ENCODE data around the gene DYRK1A.
A peak's percentile ranks its signal among the peaks of the same experiment; 100 is the strongest.

The DYRK1A gene

DNA sequence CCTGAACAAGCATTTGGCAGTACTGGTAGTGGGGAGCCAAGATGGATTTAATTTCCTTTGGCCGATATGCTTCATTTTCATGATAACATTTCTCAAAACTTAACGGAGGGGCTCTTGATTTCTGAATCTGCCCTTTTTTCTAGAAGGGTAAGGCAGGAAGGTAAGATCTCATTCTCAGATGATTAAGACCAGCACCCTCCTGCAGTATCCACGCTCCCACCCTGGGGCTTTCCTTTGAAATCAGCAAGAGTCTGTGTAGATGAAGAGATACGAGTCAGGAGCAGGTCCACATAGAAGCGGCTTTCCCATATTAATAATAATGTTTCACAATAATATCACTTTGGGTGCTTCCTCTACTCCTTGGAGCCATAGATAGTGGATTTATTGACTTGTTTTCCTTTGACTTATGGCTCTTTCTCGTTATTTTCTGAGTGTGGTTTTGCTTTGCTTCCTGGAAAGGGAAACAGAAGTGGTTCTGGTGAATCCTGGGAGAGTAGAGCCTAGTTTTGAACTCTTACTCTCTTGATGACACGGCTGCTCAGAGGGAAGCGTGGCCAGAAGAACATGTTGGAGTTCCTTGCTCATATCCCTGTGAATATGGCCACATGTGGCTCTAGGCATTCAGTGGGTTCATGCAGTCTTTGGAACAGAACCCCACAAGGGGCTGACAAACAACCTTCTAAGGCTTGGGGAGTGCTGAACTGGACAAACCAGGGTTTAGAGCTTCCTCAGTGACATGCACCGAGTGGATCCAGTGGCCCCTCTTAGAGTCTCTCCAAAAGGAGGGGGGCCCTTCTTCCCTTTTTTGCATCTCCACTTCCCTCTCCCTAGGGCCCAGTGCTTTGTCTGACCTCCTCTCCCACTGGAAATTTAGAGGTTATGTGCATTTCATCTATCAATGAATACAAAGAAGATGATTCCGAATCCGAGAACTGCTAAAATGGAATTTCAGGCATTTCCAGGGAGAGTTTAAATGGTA lies 195.7 kb downstream of the DYRK1A start:
- no peak overlapping the region for H3K27ac ChIP-seq (ENCODE audit: low read length)
- no peak overlapping the region for H3K9ac ChIP-seq (ENCODE audit: low read depth, low read length)
- no peaks in the 10 kb centered on the region for H3K9me3 ChIP-seq (ENCODE audit: insufficient read depth, low read depth, low read length)
- H3K4me3 ChIP-seq (ENCODE audit: low read length) = no peak overlapping the region
- H3K36me3 ChIP-seq (ENCODE audit: insufficient read depth, low read depth, low read length) = no peaks in the 10 kb centered on the region
- peaks cover 9% of the 10 kb centered on the region for H3K4me1 ChIP-seq (ENCODE audit: insufficient read depth, low read length)
- peaks cover 9% of the 10 kb centered on the region for H3K27me3 ChIP-seq (ENCODE audit: insufficient read depth, low read length)

DNA sequence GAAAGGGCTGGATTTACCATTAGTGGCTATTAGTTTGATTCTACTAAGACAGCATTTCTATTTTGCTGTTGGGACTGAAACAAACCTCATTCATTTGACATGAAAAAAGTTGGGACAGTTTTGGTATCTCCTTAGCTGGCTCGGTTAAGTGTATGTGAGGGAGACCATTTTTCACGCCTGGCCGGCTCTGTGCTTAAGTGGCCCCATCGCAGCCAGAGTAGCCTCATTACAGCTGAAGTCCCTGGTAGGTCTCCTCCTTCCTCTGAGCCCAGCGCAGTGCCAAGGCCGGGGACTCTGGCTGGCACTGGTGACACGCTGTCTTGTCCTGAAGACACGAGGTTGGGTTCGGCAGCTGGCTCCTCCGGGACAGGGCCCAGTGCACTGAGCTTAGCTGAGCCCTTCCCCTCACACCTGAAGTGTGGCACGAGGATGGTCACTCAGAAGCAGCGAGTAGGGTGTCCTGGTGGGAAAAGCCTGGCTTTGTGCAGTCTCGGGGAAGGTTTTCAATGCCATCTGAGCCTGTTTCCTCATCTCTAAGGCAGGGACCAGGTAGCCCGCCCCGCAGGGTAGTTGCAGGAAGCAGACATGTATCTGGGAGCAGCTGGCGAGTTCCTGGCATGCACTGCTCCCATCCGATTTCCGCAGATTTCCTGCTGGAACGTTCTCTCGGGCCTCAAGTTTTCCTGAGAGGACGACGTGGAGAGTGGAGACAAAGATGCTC lies 196.5 kb downstream of the DYRK1A start:
- Histone ChIP-seq H3K36me3 (ENCODE audit: insufficient read depth, low read depth, low read length) (no peaks in the 10 kb centered on the region), H3K27me3 (ENCODE audit: insufficient read depth, low read length) (peaks cover 9% of the 10 kb centered on the region), H3K9me3 (ENCODE audit: insufficient read depth, low read depth, low read length) (no peaks in the 10 kb centered on the region), H3K27ac (ENCODE audit: low read length) (peak overlapping the region; percentile 48), H3K4me3 (ENCODE audit: low read length) (peak overlapping the region; percentile 81), H3K4me1 (ENCODE audit: insufficient read depth, low read length) (peaks cover 9% of the 10 kb centered on the region), H3K9ac (ENCODE audit: low read depth, low read length) (peak overlapping the region; percentile 84; the same call in 1 of the 2 replicates)

DNA sequence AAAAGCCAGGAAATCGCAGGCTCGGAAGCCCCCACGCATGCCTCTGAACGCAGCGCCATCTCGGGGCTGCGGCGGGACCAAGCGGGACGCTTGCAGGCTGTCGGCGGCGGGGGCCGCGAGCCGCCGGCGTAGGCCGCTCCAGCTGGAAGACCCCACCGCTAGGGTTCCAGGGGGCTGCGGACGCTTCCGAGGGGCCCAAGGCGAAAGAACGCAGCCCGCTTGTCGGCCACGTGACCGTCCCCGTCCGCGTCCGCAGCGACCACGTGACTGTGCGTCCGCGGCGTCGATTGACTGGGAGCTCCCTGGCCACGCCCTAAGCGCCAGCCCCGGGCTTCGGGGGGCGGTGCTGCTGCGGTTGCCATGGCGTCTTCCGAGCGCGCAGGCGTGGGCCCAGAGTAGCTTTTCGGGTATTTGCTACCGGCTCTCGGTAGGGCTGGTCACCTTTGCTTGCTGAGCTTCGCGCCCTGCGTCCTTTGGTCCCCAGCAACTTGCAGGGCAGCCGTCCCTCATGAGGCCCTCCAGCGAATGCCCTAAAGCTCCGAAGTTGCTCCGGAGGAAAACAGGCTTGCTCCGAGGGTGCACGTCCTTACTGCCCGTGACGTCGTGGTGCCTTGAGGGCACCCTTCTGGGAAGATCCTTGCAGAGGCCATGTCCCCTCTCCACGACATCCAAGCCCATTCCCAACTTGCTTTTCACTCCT lies 197.2 kb downstream of the DYRK1A start:
- Histone ChIP-seq H3K4me3 (ENCODE audit: low read length) (peak overlapping the region; percentile 81), H3K27ac (ENCODE audit: low read length) (peak overlapping the region; percentile 48), H3K36me3 (ENCODE audit: insufficient read depth, low read depth, low read length) (no peaks in the 10 kb centered on the region), H3K4me1 (ENCODE audit: insufficient read depth, low read length) (peaks cover 9% of the 10 kb centered on the region), H3K9ac (ENCODE audit: low read depth, low read length) (peak overlapping the region; percentile 84), H3K9me3 (ENCODE audit: insufficient read depth, low read depth, low read length) (no peaks in the 10 kb centered on the region), H3K27me3 (ENCODE audit: insufficient read depth, low read length) (peaks cover 9% of the 10 kb centered on the region)

DNA sequence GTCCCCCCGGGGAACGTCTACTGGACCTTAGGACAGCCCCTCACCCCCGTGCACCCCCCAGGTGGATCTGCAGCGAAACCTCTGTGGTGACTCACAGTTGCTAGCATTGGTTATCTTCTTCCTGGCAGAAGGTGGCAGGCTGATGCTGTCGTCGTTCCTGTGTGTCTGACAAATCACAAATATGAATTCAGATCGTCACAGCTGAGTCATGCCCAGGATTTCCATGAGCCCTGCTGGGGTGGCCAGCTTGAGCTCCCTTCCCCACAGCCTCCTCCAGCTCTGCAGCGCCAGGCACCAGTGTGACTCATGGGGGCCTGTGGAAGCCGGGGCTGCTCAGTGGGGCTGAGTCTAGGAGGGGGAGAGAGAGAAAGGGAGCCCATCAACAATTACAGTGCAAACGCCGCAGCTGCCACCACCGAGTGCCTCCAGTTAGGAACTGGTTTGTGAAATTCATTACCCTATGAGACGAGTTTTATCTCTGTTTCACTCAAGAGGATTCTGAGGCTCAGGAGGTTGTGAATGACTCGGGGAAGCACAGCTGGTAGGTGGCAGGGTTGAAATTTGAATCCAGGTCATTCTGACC lies 197.9 kb downstream of the DYRK1A start:
- Histone ChIP-seq H3K4me3 (ENCODE audit: low read length) (peak overlapping the region; percentile 81), H3K9me3 (ENCODE audit: insufficient read depth, low read depth, low read length) (no peaks in the 10 kb centered on the region), H3K36me3 (ENCODE audit: insufficient read depth, low read depth, low read length) (no peaks in the 10 kb centered on the region), H3K27ac (ENCODE audit: low read length) (peak overlapping the region; percentile 35), H3K27me3 (ENCODE audit: insufficient read depth, low read length) (peaks cover 9% of the 10 kb centered on the region), H3K9ac (ENCODE audit: low read depth, low read length) (peak overlapping the region; percentile 79), H3K4me1 (ENCODE audit: insufficient read depth, low read length) (peaks cover 9% of the 10 kb centered on the region)

DNA sequence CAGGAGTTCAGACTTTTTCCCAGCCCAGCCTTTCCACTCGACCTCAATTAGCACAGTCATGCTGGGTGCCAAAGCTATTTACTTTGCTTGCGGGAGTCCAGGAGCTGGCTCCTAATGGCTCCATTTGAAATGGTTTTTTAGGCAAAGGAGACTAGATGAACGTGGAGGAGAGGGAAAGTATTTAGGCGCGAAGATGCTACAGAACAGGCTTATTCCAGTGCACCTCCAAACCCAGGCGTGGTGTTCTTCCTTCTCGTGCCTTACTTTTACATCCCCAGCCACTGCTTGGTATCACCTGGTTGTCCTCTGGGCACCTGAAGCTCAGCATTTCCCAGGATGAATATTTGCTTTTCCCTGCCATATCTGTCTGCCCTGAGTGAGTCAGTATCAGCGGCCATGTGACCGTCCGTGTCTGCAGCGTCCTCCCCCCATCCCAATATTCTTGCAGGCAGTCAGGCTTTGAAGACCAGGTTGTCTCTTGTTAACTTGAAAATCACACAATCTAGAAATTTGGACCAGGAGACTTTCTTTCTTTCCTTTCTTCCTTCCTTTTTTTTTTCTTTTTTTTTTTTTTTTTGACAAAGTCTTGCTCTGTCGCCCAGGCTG lies 198.5 kb downstream of the DYRK1A start:
- peak overlapping the region; percentile 81 for H3K4me3 ChIP-seq (ENCODE audit: low read length)
- peaks cover 9% of the 10 kb centered on the region for H3K4me1 ChIP-seq (ENCODE audit: insufficient read depth, low read length)
- peak overlapping the region; percentile 79; the same call in 1 of the 2 replicates for H3K9ac ChIP-seq (ENCODE audit: low read depth, low read length)
- no peaks in the 10 kb centered on the region for H3K36me3 ChIP-seq (ENCODE audit: insufficient read depth, low read depth, low read length)
- no peaks in the 10 kb centered on the region for H3K9me3 ChIP-seq (ENCODE audit: insufficient read depth, low read depth, low read length)
- no peak overlapping the region for H3K27ac ChIP-seq (ENCODE audit: low read length)
- peaks cover 9% of the 10 kb centered on the region for H3K27me3 ChIP-seq (ENCODE audit: insufficient read depth, low read length)

DNA sequence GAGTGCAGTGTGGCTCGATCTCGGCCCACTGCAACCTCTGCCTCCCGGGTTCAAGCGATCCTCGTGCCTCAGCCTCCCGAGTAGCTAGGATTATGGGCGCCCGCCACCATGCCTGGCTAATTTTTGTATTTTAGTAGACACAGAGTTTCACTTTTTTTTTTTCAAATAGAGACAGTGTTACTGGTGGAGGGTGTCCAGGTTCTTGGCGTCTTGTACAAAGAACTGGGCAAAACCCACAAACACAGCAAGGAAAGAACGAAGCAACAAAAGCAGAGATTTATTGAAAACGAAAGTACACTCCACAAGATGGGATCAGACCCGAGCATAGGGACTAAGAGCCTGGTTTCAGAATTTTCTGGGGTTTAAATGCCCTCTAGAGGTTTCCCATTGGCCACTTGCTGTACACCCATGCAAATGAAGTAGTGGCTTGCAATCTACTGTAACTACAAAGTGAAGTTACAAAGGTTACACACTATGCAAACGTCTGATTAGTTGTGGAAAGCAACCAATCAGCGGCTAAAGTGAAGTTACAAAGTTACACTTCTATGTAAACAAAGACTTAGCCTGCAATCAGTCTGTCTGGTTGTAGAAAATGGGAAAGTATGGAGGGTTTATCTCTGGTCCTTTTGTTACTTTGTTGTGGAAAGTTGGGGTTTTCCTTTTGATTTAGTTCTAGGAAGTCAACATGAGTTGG lies 199.1 kb downstream of the DYRK1A start:
- H3K4me3 ChIP-seq (ENCODE audit: low read length) = no peak overlapping the region
- peaks cover 9% of the 10 kb centered on the region for H3K4me1 ChIP-seq (ENCODE audit: insufficient read depth, low read length)
- H3K9me3 ChIP-seq (ENCODE audit: insufficient read depth, low read depth, low read length) = no peaks in the 10 kb centered on the region
- H3K27ac ChIP-seq (ENCODE audit: low read length) = no peak overlapping the region
- no peak overlapping the region for H3K9ac ChIP-seq (ENCODE audit: low read depth, low read length)
- H3K27me3 ChIP-seq (ENCODE audit: insufficient read depth, low read length) = peaks cover 9% of the 10 kb centered on the region
- H3K36me3 ChIP-seq (ENCODE audit: insufficient read depth, low read depth, low read length) = no peaks in the 10 kb centered on the region

DNA sequence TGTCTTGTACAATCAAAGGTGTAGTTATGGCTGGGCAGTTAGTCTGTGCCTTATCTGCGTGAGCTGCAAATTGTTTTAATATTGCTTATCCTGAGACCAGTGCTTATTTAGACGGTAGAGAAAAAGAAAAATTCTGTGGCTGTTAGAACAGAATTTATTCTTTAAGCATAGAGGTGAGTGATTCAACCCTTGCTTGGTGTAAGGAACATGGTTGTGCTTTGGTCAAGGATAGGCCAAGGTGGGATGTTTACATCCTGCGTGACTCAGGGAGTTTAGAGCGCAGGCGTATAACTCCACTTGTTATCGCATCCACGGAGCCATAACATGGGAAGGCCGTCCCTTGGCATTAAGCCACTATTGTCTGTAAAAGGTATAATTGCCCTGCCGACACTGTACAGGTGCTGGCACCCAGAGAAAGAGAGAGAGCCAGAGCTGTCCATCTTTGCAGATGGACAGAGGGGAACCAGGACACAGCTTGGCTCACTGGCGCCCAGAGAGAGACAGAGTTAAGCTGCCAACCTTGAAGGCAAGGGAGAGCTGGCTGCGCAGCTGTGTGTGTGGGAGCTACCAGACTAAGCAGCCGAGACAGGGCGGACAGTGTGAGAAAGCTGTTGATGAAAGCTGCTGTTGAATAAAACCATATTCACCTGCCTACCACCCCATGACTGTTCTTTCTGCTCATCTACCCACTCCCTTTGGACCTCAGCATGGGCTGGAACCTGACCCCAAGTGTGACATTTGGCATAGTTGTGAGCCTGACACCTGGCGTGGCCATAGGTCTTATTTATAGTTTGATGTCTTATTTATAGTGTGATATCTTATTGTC lies 200.4 kb downstream of the DYRK1A start:
- Histone ChIP-seq H3K9me3 (ENCODE audit: insufficient read depth, low read depth, low read length) (no peaks in the 10 kb centered on the region), H3K27me3 (ENCODE audit: insufficient read depth, low read length) (peaks cover 9% of the 10 kb centered on the region), H3K9ac (ENCODE audit: low read depth, low read length) (no peak overlapping the region), H3K4me3 (ENCODE audit: low read length) (no peak overlapping the region), H3K36me3 (ENCODE audit: insufficient read depth, low read depth, low read length) (no peaks in the 10 kb centered on the region), H3K4me1 (ENCODE audit: insufficient read depth, low read length) (peaks cover 9% of the 10 kb centered on the region), H3K27ac (ENCODE audit: low read length) (no peak overlapping the region)

DNA sequence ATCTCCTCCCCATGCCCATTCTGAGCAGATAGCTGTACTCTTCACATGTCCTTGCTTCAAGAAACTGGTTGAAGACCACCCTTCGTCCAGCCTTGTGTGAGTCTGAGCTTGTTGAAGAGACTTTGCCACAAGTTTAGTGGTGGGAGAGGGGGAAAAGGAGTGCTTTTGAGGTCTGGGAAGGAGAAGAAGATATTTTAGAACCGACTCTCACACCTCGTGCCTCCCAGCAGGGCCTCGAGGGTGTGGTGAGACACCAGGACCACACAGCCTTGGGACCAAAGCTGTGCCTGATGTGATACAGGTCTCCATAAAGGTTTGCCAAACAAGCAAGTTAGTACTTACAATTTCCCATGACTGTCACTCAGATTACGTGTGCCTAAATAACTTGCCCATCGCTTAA lies 201.8 kb downstream of the DYRK1A start:
- Histone ChIP-seq H3K4me1 (ENCODE audit: insufficient read depth, low read length) (peaks cover 9% of the 10 kb centered on the region), H3K36me3 (ENCODE audit: insufficient read depth, low read depth, low read length) (no peaks in the 10 kb centered on the region)

DNA sequence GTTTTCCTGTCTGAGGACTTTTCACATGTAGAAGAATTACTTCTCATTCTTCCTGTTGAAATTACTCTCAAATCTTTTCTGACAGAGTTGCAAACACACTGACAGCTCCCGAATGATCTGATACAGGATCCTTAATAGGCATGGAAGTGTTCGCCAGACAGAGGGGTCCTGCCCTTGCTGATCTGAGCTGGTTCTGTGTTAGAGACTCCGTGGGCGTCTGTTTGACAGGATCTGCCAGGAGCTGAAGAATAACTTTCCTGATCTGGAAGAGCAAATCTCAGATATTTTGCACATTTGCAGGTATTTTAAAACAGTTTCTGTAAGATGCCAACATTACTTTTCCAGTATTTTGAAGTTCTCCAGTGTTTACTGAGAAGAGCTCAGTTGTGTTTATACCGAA lies 202.3 kb downstream of the DYRK1A start:
- H3K4me1 ChIP-seq (ENCODE audit: insufficient read depth, low read length) = peaks cover 9% of the 10 kb centered on the region
- H3K9me3 ChIP-seq (ENCODE audit: insufficient read depth, low read depth, low read length) = no peaks in the 10 kb centered on the region
- H3K9ac ChIP-seq (ENCODE audit: low read depth, low read length) = no peak overlapping the region
- H3K4me3 ChIP-seq (ENCODE audit: low read length) = no peak overlapping the region
- no peak overlapping the region for H3K27ac ChIP-seq (ENCODE audit: low read length)
- H3K36me3 ChIP-seq (ENCODE audit: insufficient read depth, low read depth, low read length) = no peaks in the 10 kb centered on the region
- H3K27me3 ChIP-seq (ENCODE audit: insufficient read depth, low read length) = no peaks in the 10 kb centered on the region

More for the DNA sequence above, 201.8 kb downstream of the DYRK1A start:
- Histone ChIP-seq H3K9ac (ENCODE audit: low read depth, low read length) (no peak overlapping the region), H3K9me3 (ENCODE audit: insufficient read depth, low read depth, low read length) (no peaks in the 10 kb centered on the region), H3K27me3 (ENCODE audit: insufficient read depth, low read length) (peaks cover under 1% of the 10 kb centered on the region; the same call in 1 of the 2 replicates), H3K4me3 (ENCODE audit: low read length) (no peak overlapping the region), H3K27ac (ENCODE audit: low read length) (no peak overlapping the region)

DNA sequence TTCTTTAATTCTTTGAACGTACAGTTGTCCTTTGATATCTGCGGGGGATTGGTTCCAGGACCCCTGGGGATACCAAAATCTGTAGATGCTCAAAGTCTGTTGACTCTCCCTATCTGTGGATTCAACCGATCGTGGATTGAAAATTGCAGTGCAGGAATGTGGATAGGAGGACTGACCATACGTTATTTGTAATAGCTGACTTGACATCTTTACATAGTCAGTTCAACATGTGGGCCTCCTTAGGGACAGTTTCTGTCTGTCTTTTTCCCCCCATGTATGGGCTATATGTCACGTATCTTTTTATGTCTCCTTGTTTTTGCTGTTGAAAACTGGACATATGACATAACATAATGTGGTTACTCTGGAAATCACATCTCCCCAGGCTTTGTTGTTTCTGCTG lies 204.9 kb downstream of the DYRK1A start:
- no peak overlapping the region for H3K9ac ChIP-seq (ENCODE audit: low read depth, low read length)
- H3K27me3 ChIP-seq (ENCODE audit: insufficient read depth, low read length) = no peaks in the 10 kb centered on the region
- no peak overlapping the region for H3K4me3 ChIP-seq (ENCODE audit: low read length)
- no peaks in the 10 kb centered on the region; the same call in 1 of the 2 replicates for H3K9me3 ChIP-seq (ENCODE audit: insufficient read depth, low read depth, low read length)
- H3K27ac ChIP-seq (ENCODE audit: low read length) = no peak overlapping the region
- no peaks in the 10 kb centered on the region for H3K4me1 ChIP-seq (ENCODE audit: insufficient read depth, low read length)
- H3K36me3 ChIP-seq (ENCODE audit: insufficient read depth, low read depth, low read length) = no peaks in the 10 kb centered on the region
